ENCODE data around the gene TLX1.

The TLX1 gene

GRCh38 chr10:101112799-101113594 is 18.1 kb upstream of the TLX1 start:
- DNase-seq, result no peak

GRCh38 chr10:101113890-101114403 is 17.2 kb upstream of the TLX1 start:
- no peak for DNase-seq

DNA sequence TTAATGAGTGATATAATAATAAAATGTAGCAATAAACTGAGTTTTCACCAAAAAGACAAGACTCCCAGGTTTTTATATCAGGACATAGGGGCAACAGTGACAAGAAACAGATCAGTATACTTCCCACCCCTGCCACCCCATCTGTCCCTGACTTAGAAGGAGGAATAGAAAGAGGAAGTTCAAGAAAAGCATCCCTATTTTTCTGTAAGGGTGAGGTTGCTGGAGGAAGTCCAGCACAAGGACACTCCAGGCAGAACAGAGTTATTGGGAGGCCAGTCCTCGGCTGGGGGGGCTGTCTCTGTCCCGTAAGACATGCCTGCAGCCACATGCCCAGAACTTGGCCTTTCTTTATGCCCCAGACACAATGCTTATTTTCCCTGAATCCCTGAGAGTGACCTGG is 16.5 kb upstream of the TLX1 start:
- no peak for DNase-seq

DNA sequence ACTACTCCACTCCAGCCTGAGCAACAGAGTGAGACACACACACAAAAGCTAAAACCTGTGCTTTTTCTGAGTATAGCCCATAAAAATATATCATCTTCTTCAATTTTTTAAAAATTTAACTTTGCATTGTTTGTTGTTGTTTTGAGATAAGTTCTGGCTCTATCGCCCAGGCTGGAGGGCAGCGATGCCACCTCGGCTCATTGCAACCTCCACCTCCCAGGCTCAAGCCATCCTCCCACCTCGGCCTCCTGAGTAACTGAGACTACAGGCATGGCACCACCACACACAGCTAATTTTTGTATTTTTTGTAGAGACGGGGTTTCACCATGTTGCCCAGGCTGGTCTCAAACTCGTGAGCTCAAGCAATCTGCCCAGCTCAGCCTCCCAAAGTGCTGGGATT is 14.3 kb upstream of the TLX1 start:
- no peak for DNase-seq

GRCh38 chr10:101118031-101118430 is 13.1 kb upstream of the TLX1 start:
- DNase-seq, result no peak

- no peak for DNase-seq
Measured at GRCh38 chr10:101120520-101120883, 10.6 kb upstream of the TLX1 start.

DNA sequence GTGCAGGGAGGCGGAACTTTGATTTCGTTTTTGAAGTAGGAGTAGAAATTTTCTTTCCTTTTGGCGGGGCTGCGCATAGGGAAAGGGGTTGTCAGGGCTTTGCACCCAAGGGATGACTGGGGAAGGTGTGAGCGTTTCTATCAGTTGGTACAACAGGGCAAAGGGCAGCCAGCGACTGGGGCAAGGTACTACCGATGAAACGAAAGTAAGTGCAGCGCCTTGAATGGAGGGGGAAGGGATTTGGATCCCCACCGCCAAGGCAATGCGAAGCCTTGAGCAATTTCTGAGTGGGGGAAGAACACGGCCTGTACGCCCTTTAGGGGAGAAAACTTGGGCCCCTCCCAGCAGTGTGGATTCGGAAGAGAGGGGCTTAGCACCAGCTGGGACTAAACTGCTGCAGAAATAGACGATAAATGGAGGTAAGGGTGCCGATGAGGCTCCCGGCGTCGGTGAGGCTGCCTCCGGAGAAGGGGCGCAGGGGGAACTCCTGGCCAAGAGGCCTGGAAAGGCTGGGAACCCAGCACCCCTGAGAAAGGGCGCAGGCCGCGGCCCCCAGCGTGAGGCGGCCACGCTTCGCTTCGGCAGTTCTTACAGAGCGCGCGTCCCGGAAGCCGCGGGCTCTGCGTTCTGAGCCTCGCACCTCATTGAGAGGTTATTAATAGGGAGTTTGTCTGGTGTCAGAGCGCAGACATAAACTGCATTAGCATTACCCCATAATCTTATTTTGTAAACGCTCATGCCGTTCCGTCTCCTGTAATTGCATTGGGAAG is 10.0 kb upstream of the TLX1 start:
- DNase-seq, result no peak

DNA sequence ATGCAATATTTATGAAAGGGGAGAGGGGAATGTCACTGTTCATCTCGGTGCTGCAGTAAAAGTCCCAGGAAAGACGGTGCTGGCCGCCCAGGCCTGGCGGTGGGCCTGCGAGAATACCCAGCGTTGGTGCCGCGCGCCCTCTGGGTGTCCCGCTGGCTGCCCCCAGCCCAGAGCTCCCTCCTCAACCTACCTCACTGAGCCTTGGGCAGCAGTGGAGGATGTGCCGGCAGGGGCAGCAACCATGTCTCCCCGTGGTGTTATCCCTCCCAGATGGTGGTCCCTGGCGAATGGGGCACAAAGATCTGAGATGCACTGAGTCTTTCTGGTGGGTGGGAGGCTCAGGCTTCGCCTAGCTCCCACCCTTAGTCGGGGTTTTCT is 9.5 kb upstream of the TLX1 start:
- no peak for DNase-seq

- DNase-seq, result no peak
Measured at GRCh38 chr10:101122270-101123084, 8.6 kb upstream of the TLX1 start.

- peak; percentile 40 for DNase-seq
Measured at GRCh38 chr10:101123085-101123814, 7.8 kb upstream of the TLX1 start.

DNA sequence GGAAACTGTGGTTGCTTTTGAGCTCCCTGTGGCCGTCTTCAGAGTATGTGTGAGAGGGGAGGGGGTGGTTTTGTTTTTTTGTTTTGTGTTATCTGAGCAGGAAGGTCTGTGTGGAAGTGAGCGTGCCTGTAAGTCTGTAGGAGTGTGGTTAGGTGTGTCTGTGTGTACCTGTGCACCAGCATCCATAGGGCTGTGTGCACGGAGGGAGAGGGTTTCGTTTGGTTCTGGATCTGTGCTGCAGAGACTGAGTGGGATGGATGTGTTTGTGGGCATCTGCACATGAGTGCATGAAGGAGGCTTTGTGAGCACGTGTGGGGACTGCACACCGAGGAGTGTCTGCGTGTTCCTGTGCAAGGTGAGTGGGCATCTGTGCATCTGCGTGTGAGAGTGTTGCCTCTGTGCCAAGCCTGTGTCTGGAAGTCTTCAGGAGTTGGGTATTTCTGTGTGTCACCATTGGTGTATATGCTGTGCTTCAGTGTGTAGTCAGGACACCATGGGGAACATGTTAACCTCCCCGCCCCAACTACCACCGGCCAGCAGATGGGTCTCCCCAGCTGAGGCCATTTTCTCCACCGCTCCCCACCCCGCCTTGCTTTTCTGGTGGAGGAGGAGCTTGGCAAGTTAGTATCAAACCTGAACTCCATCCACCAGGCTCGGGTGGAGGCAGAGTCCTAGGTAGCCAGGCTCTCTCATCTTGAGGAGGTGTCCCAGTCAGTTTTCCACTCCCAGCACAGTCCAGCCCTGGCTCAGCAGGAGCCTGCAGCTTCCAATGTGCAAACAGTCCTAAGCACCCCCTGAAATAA is 7.1 kb upstream of the TLX1 start:
- no peak for DNase-seq

DNA sequence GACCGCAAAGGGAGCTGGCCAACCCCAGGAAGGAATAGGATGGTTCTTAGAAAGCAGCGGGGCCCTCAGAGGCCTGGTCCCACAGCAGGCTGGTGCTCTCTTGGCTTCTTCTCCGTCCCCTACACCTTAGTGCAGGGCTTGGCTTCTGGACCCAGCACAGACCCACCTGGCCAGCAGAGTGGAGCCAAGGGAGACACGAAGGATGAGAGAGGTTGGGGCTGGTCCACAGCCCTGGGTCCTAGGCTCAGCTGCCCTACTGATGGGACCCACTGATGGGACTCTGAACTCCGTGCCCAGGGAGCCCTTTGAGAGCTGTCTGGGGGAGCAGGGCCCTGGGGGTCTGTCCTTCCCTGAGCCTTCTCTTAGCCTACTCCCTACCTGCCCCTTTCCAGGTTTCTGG is 6.2 kb upstream of the TLX1 start:
- no peak for DNase-seq

DNA sequence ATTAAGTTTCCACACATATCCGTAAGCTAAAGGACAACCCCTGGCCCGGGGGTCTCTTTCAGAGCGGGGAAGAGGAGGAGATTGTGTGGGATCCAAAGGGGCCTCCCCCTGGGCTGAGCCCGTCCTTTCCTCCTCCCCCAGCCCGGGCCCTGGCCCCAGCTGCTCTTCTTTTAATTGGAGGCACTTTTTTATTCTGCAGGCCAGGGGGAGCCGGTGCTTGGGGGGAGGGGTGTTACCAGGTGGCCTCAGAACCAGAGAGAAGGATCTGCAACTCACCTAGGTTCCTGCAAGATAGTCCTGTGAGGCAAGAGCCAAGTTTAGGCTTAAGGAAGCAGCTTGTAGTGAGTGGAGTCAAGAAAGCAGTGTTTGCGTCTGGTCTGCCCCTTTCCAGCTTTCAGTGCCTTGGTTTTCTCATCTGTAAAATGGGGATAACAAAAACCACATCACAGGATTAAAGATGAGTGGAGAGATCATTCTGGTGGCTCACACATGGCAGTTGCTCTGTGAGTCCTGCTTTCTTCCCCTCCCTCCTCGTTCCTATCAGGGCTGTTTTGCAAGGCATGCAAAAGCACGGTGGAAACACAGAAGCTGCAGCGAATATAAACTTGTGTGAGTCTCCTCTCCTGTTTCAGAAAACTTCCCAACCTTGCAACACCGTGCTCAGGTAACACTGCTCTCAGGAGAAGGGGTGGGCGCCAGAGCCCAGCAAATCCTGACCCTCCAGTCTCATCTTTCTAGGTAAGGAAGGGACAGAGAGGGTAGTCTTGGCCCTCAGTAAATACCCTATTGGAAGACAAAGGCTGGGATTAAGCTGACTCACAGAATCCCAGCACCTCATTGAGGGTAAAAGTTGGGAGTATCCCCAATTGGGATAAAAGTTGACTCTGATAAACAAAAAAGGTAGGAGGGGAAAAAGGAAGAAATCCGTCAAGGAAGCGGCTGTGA is 4.1 kb upstream of the TLX1 start:
- DNase-seq, result no peak

DNA sequence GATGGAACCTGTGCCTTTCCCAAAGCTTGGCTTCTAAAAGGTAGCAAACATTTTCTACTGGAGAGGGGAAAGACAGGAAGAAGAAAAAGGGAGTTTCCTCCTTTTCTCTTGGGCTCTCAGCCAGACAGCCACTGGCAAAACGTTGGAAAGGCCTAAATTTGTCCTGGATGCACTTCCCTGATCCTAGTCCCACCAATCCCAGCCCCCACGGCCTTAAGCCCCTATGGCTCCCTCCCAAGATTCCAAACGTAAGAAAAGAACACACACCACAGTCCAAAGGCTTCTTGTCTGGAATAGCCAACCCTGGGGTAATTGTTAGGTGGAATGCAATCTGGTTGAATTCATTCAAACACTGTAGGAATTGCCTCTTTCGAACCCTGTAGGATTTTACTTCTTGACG is 959 bp upstream of the TLX1 start:
- no peak for DNase-seq

DNA sequence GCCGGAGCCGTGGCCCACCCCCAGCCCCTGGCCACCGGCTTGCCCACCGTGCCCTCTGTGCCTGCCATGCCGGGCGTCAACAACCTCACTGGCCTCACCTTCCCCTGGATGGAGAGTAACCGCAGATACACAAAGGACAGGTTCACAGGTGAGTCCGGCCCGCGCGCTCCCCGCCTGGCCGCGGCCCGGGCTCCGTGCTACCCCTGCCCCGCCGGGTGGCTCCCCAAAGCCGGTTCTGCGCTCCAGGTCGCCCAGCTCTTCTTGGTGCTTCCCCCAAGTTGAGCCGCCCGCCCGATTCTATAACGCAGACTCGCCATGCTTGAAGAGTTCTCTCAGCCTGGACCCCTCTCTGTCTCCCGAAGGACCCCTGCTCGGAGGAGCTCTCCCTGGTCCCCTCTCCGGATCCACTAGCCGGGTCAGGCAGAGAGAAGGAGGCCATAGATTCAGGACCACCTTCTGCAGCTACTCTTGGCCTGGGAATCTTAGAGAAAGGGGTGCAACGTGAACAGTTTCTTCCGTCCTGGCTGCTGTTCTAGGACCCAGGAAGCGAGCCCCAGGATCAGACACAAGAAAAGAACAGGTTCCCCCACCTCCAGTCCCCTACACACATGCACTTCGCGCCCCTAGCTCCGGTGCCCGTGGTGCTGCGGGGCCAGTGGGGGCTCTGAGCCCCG is 999 bp downstream of the TLX1 start:
- no peak for DNase-seq

DNA sequence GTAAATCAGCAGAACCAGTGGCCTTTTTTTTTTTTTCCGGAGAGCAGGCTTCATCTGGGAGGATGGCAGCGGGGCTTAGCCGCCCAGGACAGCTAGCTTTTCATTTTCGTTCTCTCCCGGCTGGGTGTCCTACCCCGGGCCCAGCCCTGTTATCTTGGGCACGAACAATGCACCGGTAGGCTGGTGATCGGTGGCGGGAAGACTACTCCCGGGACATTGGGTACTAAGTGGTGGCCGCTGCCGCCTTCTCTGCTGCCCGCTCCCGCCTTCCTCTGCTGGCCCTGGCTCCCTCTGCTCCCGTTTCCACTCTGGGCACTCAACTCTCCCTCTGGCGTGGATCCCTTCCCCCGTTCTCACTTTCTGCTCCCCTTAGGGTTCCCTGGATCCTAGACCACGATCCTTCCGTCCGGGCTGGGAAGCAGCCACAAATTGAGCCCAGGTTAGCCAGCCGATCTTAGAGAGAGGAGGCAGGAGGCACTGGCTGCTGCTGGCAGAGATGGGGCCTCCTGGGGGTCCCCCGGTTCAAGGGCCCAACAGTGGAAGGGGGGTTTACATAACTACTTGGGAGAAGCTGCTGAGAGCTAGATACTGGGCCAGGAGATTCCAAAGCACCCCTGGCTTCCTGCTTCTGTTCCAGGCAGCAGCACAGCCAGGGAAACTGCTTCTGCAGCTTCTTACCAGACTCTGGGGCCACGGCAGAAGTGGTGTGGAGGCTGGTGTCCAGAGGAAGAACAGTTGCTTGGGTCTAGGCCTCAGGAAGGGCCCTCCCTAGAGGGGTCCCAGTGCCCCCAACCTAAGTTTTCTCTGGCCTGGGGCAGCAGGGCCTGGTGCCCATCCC is 1.8 kb downstream of the TLX1 start:
- no peak for DNase-seq

DNA sequence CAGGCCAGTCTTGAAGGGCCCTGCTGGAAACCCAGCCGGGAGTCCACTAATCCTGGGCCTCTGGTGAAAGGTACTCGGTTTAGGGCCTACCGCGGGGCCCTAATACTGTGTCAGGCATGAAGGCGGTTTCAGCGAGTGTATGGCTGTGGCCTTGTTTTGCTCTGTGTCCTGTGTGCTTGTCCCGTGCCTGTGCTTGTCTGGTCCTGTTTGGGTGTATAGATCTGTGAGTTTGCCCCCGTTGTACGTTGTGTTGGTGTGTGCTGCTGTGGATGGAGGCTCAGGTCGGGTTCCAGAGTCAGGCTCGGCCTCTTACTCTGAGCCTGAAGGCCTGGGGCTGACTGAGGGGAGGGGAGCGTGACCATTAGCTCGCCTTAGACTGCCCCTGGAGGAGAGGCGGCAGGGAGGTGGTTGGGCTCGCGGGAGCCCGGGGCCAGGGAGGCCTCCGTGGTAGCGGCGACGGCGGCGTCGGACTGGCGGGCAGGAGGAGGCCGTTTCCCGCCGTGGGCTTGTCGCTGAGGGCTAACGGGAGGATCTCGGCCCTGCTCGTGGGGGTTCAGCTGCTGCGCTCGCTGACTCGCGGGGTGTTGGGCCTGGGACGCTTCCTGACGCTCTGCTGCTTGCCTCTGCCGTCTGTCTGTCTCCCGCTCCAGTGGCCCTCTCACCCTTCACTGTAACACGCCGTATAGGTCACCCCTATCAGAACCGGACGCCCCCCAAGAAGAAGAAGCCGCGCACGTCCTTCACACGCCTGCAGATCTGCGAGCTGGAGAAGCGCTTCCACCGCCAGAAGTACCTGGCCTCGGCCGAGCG is 2.6 kb downstream of the TLX1 start:
- no peak for DNase-seq
